ENCODE data around the gene KCNAB2.

- TF ChIP-seq CTCF (IDR thresholded peaks at IDR 0.05) (no peak), POLR2A (IDR thresholded peaks at IDR 0.05) (no peak)
Measured at GRCh38 chr1:6130036-6130435, 84.3 kb downstream of the KCNAB2 start.

Measured in Peyer's patch (tissue), 4 donors.